Subcutaneous preadipocyte (primary cell): ENCODE results near the gene ATAD3B. TPM values are rescaled to one million over a fixed set of nuclear protein-coding genes. Genes with fewer than 3 reads are reported as not detected.

Experiments
- total RNA-seq: library from RNA; depleted of rRNA; stranded (reverse); fragments of >200 nt; gene quantifications from 2 replicates; pipeline ENCODE4 v1.2.3, GENCODE V29; 2012

Gene ATAD3B, protein sequence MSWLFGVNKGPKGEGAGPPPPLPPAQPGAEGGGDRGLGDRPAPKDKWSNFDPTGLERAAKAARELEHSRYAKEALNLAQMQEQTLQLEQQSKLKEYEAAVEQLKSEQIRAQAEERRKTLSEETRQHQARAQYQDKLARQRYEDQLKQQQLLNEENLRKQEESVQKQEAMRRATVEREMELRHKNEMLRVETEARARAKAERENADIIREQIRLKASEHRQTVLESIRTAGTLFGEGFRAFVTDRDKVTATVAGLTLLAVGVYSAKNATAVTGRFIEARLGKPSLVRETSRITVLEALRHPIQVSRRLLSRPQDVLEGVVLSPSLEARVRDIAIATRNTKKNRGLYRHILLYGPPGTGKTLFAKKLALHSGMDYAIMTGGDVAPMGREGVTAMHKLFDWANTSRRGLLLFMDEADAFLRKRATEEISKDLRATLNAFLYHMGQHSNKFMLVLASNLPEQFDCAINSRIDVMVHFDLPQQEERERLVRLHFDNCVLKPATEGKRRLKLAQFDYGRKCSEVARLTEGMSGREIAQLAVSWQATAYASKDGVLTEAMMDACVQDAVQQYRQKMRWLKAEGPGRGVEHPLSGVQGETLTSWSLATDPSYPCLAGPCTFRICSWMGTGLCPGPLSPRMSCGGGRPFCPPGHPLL
- 14.3 and 36.0 TPM in 2 replicates for total RNA-seq

DNA sequence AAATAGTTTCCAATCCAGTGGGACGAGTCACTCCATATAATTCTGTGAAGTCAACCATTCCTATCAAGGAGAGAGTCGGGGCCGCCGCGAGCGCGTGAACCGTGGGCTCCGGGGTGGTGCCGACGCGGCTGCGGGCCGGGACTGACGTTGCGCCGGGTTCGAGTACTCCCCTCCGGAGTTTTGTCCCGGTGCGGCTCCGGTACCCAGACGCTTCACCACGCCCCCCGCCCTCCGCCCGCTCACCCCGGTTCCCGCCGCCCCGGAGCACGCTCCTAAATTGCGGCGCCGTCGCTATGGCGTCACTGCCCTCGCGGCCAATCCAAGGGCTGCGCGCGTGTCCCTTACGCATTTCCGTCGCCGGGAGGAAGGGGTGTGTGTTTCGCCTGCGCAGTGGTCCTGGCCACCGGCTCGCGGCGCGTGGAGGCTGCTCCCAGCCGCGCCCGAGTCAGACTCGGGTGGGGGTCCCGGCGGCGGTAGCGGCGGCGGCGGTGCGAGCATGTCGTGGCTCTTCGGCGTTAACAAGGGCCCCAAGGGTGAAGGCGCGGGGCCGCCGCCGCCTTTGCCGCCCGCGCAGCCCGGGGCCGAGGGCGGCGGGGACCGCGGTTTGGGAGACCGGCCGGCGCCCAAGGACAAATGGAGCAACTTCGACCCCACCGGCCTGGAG, at the start of gene ATAD3B:
Gene ATAD3B, plus strand, starts transcription at position 377 of the 664 bp plus-strand sequence. Its CDS starts 120 bp downstream, at position 497.

GRCh38 chr1:1435106-1435903, 36.3 kb upstream of the ATAD3B start, which contains the start of gene VWA1:
Gene VWA1, plus strand, starts transcription at chr1:1435690. Its CDS starts 59 bp downstream, at chr1:1435749.

DNA sequence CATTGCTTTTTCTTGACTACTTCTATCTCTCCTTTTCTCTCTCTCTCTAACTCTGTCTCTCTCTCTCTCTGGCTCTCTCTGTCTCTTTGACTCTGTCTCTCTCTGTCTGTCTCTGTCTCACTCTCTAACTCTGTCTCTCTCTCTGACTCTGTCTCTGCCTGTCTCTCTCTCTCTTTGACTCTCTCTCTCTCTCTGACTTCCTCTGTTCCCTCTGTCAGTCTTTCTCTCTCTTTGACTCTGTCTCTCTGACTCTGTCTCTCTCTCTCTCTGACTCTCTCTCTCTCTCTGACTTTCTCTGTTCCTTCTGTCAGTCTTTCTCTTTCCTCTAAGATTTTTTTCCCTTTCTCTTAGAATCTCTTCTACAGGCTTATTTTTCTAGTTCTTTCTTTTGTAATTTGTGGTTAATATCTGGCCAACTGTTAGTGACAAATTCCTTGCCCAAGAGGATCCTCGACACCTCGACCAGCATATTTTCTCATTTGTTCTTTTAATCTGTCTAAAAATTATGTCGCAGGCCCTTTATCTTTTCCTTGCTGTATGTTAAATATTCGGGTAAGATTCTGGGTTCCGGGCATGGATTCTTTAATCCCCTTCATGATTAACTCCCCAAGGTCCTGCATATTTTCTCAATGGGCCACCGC, 22.3 kb upstream of the ATAD3B start, which contains the start of gene ATAD3C:
Gene ATAD3C, plus strand, starts transcription at position 591 of the 641 bp plus-strand sequence. CDS start 995 bp downstream, outside the sequence.

DNA sequence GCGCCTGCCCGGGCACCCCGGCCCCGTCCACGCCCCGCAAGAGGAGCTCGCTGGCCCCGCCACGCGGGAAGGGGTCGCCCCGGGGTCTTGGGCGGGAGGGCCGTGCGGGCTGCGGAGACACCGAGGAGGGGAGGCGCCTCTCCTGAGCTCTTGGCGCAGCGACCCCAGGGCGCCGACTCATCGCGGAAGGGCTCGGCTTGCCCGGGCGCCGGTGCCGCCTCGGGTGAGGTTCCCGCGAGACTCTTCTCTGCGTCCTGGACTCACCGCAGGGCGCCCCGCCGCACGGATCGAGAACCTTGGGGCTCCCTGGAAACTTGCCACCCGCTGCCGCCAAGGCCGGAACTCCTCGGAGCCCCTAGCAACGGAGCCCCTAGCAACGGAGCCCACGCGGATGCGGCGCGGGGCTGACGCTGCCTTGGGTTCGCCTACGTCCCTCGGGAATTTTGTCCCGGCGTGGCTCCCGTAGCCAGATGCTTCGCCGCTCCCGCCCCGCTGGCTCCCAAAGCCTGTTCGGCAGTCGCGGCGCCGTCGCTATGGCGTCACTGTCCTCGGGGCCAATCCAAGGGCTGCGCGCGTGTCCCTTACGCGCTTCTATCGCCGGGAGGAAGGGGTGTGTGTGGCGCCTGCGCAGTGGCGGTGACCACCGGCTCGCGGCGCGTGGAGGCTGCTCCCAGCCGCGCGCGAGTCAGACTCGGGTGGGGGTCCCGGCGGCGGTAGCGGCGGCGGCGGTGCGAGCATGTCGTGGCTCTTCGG, 40.1 kb downstream of the ATAD3B start, which contains the start of gene ATAD3A:
Gene ATAD3A, plus strand, starts transcription at position 630 of the 753 bp plus-strand sequence. Its CDS starts 107 bp downstream, at position 737.

GRCh38 chr1:1540090-1540817, 68.7 kb downstream of the ATAD3B start, which contains the start of gene TMEM240:
Gene TMEM240, minus strand, starts transcription at chr1:1540624. Its CDS starts 278 bp downstream, at chr1:1540346.

Other genes starting within 250 kb of the ATAD3B start
- gene SDF4, start 239.8 kb upstream of the ATAD3B start, total RNA-seq = 87.6 and 101 TPM in 2 replicates
- gene B3GALT6, start 239.5 kb upstream of the ATAD3B start, total RNA-seq = 20.6 and 22.3 TPM in 2 replicates
- gene C1QTNF12, start 225.0 kb upstream of the ATAD3B start, total RNA-seq = 0.59 and 1.8 TPM in 2 replicates
- 26.5 and 41.6 TPM in 2 replicates for gene UBE2J2, start 197.9 kb upstream of the ATAD3B start, total RNA-seq
- 0.73 and 0.78 TPM in 2 replicates for gene SCNN1D, start 191.3 kb upstream of the ATAD3B start, total RNA-seq
- 33.6 and 37.8 TPM in 2 replicates for gene ACAP3, start 163.8 kb upstream of the ATAD3B start, total RNA-seq
- 24.3 and 27.2 TPM in 2 replicates for gene PUSL1, start 163.2 kb upstream of the ATAD3B start, total RNA-seq
- gene INTS11, start 147.1 kb upstream of the ATAD3B start, total RNA-seq = 80.0 and 86.0 TPM in 2 replicates
- 12.5 and 12.9 TPM in 2 replicates for gene CPTP, start 147.0 kb upstream of the ATAD3B start, total RNA-seq
- under 0.01 TPM in 2 replicates for gene TAS1R3, start 140.5 kb upstream of the ATAD3B start, total RNA-seq
- 69.1 and 119 TPM in 2 replicates for gene DVL1, start 122.3 kb upstream of the ATAD3B start, total RNA-seq
- 243 and 326 TPM in 2 replicates for gene MXRA8, start 113.2 kb upstream of the ATAD3B start, total RNA-seq
- gene AURKAIP1, start 96.6 kb upstream of the ATAD3B start, total RNA-seq = 113 and 124 TPM in 2 replicates
- gene CCNL2, start 72.4 kb upstream of the ATAD3B start, total RNA-seq = 93.7 and 120 TPM in 2 replicates
- 80.2 and 101 TPM in 2 replicates for gene MRPL20, start 64.5 kb upstream of the ATAD3B start, total RNA-seq
- gene ANKRD65, start 50.5 kb upstream of the ATAD3B start, total RNA-seq = 0.73 and 0.78 TPM in 2 replicates
- 0.73 and 2.2 TPM in 2 replicates for gene VWA1, start 36.1 kb upstream of the ATAD3B start, total RNA-seq
- gene ATAD3C, start 22.1 kb upstream of the ATAD3B start, total RNA-seq = 0.20 TPM in 1 of 2 replicates, not detected in the other
- 38.9 and 57.3 TPM in 2 replicates for gene ATAD3A, start 40.4 kb downstream of the ATAD3B start, total RNA-seq
- 2.6 and 3.1 TPM in 2 replicates for gene TMEM240, start 68.9 kb downstream of the ATAD3B start, total RNA-seq
- 56.2 and 56.7 TPM in 2 replicates for gene SSU72, start 103.1 kb downstream of the ATAD3B start, total RNA-seq
- 3.1 and 7.3 TPM in 2 replicates for gene FNDC10, start 128.4 kb downstream of the ATAD3B start, total RNA-seq
- gene MIB2, start 143.7 kb downstream of the ATAD3B start, total RNA-seq = 36.0 and 38.2 TPM in 2 replicates
- 0.73 TPM in 1 of 2 replicates, not detected in the other for gene MMP23B, start 160.4 kb downstream of the ATAD3B start, total RNA-seq
- 5.1 and 6.3 TPM in 2 replicates for gene CDK11B, start 187.2 kb downstream of the ATAD3B start, total RNA-seq
- gene SLC35E2B, start 221.0 kb downstream of the ATAD3B start, total RNA-seq = 32.5 and 37.8 TPM in 2 replicates